H9 (cell line): Measurements from ENCODE around the gene BAIAP2L1. TPM values are rescaled to one million over a fixed set of nuclear protein-coding genes. Genes with fewer than 3 reads are reported as not detected.
A peak's percentile ranks its signal among the peaks of the same experiment; 100 is the strongest.

Experiments
- DNase-seq: peaks from one replicate; pipeline ENCODE4 v3.0.0-alpha.2; 2017
- H2AFZ ChIP-seq: one replicate; pipeline ENCODE4 v1.6.1; 2013; ENCODE audit warnings: mild to moderate bottlenecking, low read length, control low read depth, moderate library complexity
- H2AK5ac ChIP-seq: 2 replicates; pipeline ENCODE4 v1.6.1; 2013; ENCODE audit warnings: low read length, control low read depth, mixed read lengths; ENCODE audit not compliant: insufficient read length
- H2BK120ac ChIP-seq: one replicate; pipeline ENCODE4 v1.6.1; 2013; ENCODE audit warnings: low read depth, mild to moderate bottlenecking, low read length, control low read depth, inconsistent platforms; ENCODE audit not compliant: poor library complexity, severe bottlenecking
- H2BK12ac ChIP-seq: 2 replicates; pipeline ENCODE4 v1.6.1; 2013; ENCODE audit warnings: low read length, control low read depth, mixed read lengths, low read depth; ENCODE audit not compliant: insufficient read length
- H2BK15ac ChIP-seq: 2 replicates; pipeline ENCODE4 v1.6.1; 2013; ENCODE audit warnings: low read depth, low read length, control low read depth
- H2BK20ac ChIP-seq: one replicate; pipeline ENCODE4 v1.6.1; 2013; ENCODE audit warnings: low read depth, mild to moderate bottlenecking, low read length, control low read depth, inconsistent platforms; ENCODE audit not compliant: poor library complexity, severe bottlenecking
- H2BK5ac ChIP-seq: 2 replicates; pipeline ENCODE4 v1.6.1; 2013; ENCODE audit warnings: low read length, control low read depth, mixed read lengths; ENCODE audit not compliant: insufficient read length
- H3K14ac ChIP-seq: 2 replicates; pipeline ENCODE4 v1.6.1; 2013; ENCODE audit warnings: low read length, control low read depth; ENCODE audit not compliant: insufficient read depth
- H3K18ac ChIP-seq: 2 replicates; pipeline ENCODE4 v1.6.1; 2013; ENCODE audit warnings: low read depth, mild to moderate bottlenecking, mixed read lengths, low read length, control low read depth; ENCODE audit not compliant: insufficient read length
- H3K23ac ChIP-seq: 2 replicates; pipeline ENCODE4 v1.6.1; 2013; ENCODE audit warnings: low read length, control low read depth, mixed read lengths, low read depth; ENCODE audit not compliant: insufficient read length
- H3K23me2 ChIP-seq: 2 replicates; pipeline ENCODE4 v1.6.1; 2013; ENCODE audit warnings: low read depth, mild to moderate bottlenecking, mixed read lengths, low read length, control low read depth; ENCODE audit not compliant: insufficient read length, poor library complexity, severe bottlenecking
- H3K27ac ChIP-seq: 2 replicates; pipeline ENCODE4 v1.5.1; 2013; ENCODE audit warnings: low read length, control low read depth, mixed read lengths, low read depth; ENCODE audit not compliant: insufficient read length
- H3K27me3 ChIP-seq: 2 replicates; pipeline ENCODE4 v1.6.1; 2013; ENCODE audit warnings: low read length, control low read depth, inconsistent platforms; ENCODE audit not compliant: insufficient read depth
- H3K4ac ChIP-seq: 2 replicates; pipeline ENCODE4 v1.6.1; 2013; ENCODE audit warnings: low read depth, mild to moderate bottlenecking, control low read depth, inconsistent platforms, low read length, moderate library complexity
- H3K4me1 ChIP-seq: 2 replicates; pipeline ENCODE4 v1.6.1; 2013; ENCODE audit warnings: low read length, control low read depth, inconsistent platforms; ENCODE audit not compliant: insufficient read depth
- H3K4me2 ChIP-seq: 2 replicates; pipeline ENCODE4 v1.6.1; 2013; ENCODE audit warnings: low read length, control low read depth, mixed read lengths; ENCODE audit not compliant: insufficient read length, insufficient read depth
- H3K56ac ChIP-seq: 2 replicates; pipeline ENCODE4 v1.6.1; 2013; ENCODE audit warnings: low read depth, mild to moderate bottlenecking, mixed read lengths, low read length, control low read depth; ENCODE audit not compliant: insufficient read length
- H3K79me1 ChIP-seq: 2 replicates; pipeline ENCODE4 v1.6.1; 2013; ENCODE audit warnings: low read depth, mild to moderate bottlenecking, moderate library complexity, low read length, control low read depth, inconsistent platforms; ENCODE audit not compliant: insufficient read depth, poor library complexity, severe bottlenecking
- H3K79me2 ChIP-seq: 2 replicates; pipeline ENCODE4 v1.6.1; 2013; ENCODE audit warnings: low read length, control low read depth, inconsistent platforms; ENCODE audit not compliant: insufficient read depth
- H3K9ac ChIP-seq: 2 replicates; pipeline ENCODE4 v1.6.1; 2013; ENCODE audit warnings: low read length, control low read depth, mixed read lengths; ENCODE audit not compliant: insufficient read length; ENCODE audit errors: extremely low read depth
- H3K9me3 ChIP-seq: one replicate; pipeline ENCODE4 v1.6.1; 2013; ENCODE audit warnings: low read depth, low read length, inconsistent platforms; ENCODE audit not compliant: control insufficient read depth
- H3T11ph ChIP-seq: one replicate; pipeline ENCODE4 v1.6.1; 2013; ENCODE audit warnings: mild to moderate bottlenecking, low read length, control low read depth, inconsistent platforms
- H4K20me1 ChIP-seq: one replicate; pipeline ENCODE4 v1.6.1; 2013; ENCODE audit not compliant: control insufficient read depth, insufficient read length, insufficient read depth
- H4K5ac ChIP-seq: 2 replicates; pipeline ENCODE4 v1.6.1; 2013; ENCODE audit warnings: low read depth, mild to moderate bottlenecking, mixed read lengths, low read length, control low read depth; ENCODE audit not compliant: insufficient read length
- H4K8ac ChIP-seq: replicated peaks from 2 replicates; pipeline ENCODE4 v1.6.1; 2013; ENCODE audit warnings: low read length, control low read depth, mixed read lengths, low read depth; ENCODE audit not compliant: insufficient read length
- H4K91ac ChIP-seq: 2 replicates; pipeline ENCODE4 v1.6.1; 2013; ENCODE audit warnings: low read depth, mild to moderate bottlenecking, moderate library complexity, mixed read lengths, low read length, control low read depth; ENCODE audit not compliant: insufficient read length
- H3K27ac Mint-ChIP-seq, 3 experiments: 2 replicates in 2 of 3; 3 replicates in 1 of 3; pipeline ENCODE4 v1.8.0; 2020 to 2021; ENCODE audit warnings: mixed read lengths in 3 of 3, mild to moderate bottlenecking in 1 of 3, moderate library complexity in 1 of 3
- H3K27me3 Mint-ChIP-seq: 2 replicates; pipeline ENCODE4 v1.8.0; 2021; ENCODE audit warnings: low read depth, mild to moderate bottlenecking, moderate library complexity, mixed read lengths
- H3K36me3 Mint-ChIP-seq, 3 experiments: 2 replicates in 2 of 3; 3 replicates in 1 of 3; pipeline ENCODE4 v1.8.0; 2020 to 2021; ENCODE audit warnings: low read depth in 3 of 3, mixed read lengths in 3 of 3; ENCODE audit not compliant: insufficient read depth in 1 of 3
- H3K4me1 Mint-ChIP-seq, 2 experiments: 2 replicates each; pipeline ENCODE4 v1.8.0; 2020; ENCODE audit warnings: mixed read lengths in 2 of 2
- H3K4me3 Mint-ChIP-seq, 2 experiments: 2 replicates in 1 of 2; 3 replicates in 1 of 2; pipeline ENCODE4 v1.8.0; 2020 to 2021; ENCODE audit warnings: mild to moderate bottlenecking in 2 of 2, mixed read lengths in 2 of 2, moderate library complexity in 1 of 2
- H3K9me3 Mint-ChIP-seq, 2 experiments: 2 replicates in 1 of 2; 3 replicates in 1 of 2; pipeline ENCODE4 v1.8.0; 2020; ENCODE audit warnings: mild to moderate bottlenecking in 2 of 2, mixed read lengths in 2 of 2, moderate library complexity in 1 of 2
- WGBS: extraction: QIAGEN DNeasy Blood & Tissue Kit; methylation state at CpG from one replicate; pipeline ENCODE4 v1.1.7; 2013; ENCODE audit warnings: missing lambda C conversion rate, low lambda C conversion rate, mixed read lengths; ENCODE audit not compliant: insufficient read length; ENCODE audit errors: extremely low coverage; 5-methylcytosine and 5-hydroxymethylcytosine counted together
- total RNA-seq: library from RNA; stranded (reverse); gene quantifications from 2 replicates; pipeline ENCODE4 v1.2.1, GENCODE V29; 2021
- TF ChIP-seq, protein P1 (sequence below): fragments of 200-600 bp; sonication (generic); conservative IDR thresholded peaks from 3 replicates; pipeline ENCODE4 v1.8.0; 2021; ENCODE audit warnings: antibody characterized with exemption, mild to moderate bottlenecking

The BAIAP2L1 gene
- total RNA-seq, 1 experiment from 2014 or later, result 25.9 TPM

DNA sequence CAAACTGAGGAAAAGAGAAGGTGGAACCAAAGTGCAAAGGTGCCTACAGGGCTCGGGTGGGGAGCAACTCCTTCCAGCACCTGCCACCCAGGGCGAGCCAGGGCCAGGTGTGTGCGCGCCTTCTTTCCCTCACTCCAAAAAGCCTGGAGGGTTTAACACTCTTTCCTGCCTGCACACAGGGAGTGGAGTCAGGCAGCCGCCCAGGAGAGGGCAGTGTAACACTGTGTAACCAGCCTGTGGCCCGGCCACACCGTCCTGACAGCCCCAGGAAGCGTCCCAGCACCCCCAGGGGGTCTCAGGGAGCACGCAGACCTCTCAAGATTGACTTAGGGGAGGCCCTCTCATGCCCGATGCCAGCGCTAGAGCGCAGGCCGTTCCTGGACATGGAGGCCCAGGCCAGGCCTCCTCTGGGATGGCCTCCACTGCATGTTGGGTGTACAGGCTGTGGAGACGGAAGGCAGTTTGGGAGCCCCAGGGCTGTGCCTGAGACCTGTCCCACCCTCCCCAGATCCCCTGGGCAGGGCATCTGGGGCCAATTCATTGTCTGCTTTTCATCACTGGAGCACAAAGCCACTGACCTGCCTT lies 106.0 kb downstream of the BAIAP2L1 start:
- Histone ChIP-seq H4K91ac (no peak overlapping the region), H3K23ac (no peak overlapping the region), H3K4me2 (no peak overlapping the region), H2BK20ac (no peak overlapping the region), H3K14ac (no peak overlapping the region), H3K9ac (no peak overlapping the region), H3K4ac (no peak overlapping the region), H3K23me2 (no peaks in the 10 kb centered on the region), H2BK15ac (no peak overlapping the region), H3K9me3 (no peaks in the 10 kb centered on the region), H3T11ph (no peak overlapping the region), H3K27me3 (no peaks in the 10 kb centered on the region), H3K56ac (no peak overlapping the region), H4K8ac (no peak overlapping the region), H2BK5ac (no peak overlapping the region), H2BK12ac (no peak overlapping the region), H3K27ac (no peak overlapping the region), H3K4me1 (no peaks in the 10 kb centered on the region), H2BK120ac (no peak overlapping the region), H4K5ac (no peak overlapping the region), H2AK5ac (no peak overlapping the region), H3K18ac (no peak overlapping the region), H3K79me2 (no peaks in the 10 kb centered on the region), H4K20me1 (no peaks in the 10 kb centered on the region), H2AFZ (no peak overlapping the region), H3K79me1 (no peaks in the 10 kb centered on the region)
- H3K4me1 Mint-ChIP-seq, result peaks cover 16 to 22% of the 10 kb centered on the region in 2 experiments
- TF ChIP-seq, protein P1, sequence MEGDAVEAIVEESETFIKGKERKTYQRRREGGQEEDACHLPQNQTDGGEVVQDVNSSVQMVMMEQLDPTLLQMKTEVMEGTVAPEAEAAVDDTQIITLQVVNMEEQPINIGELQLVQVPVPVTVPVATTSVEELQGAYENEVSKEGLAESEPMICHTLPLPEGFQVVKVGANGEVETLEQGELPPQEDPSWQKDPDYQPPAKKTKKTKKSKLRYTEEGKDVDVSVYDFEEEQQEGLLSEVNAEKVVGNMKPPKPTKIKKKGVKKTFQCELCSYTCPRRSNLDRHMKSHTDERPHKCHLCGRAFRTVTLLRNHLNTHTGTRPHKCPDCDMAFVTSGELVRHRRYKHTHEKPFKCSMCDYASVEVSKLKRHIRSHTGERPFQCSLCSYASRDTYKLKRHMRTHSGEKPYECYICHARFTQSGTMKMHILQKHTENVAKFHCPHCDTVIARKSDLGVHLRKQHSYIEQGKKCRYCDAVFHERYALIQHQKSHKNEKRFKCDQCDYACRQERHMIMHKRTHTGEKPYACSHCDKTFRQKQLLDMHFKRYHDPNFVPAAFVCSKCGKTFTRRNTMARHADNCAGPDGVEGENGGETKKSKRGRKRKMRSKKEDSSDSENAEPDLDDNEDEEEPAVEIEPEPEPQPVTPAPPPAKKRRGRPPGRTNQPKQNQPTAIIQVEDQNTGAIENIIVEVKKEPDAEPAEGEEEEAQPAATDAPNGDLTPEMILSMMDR, result peak; percentile 93
- no peaks in the 10 kb centered on the region for H3K27me3 Mint-ChIP-seq
- peak overlapping the region in 1 of 2 experiments; percentile 23; a peak in 2 of 5 replicates for H3K4me3 Mint-ChIP-seq
- WGBS, result no CpG with 5 or more reads among the region's 14 CpGs
- DNase-seq, result peak; percentile 89
- no peaks in the 10 kb centered on the region for H3K9me3 Mint-ChIP-seq
- peaks cover 10 to 50% (median 44%) of the 10 kb centered on the region in 3 experiments; a peak in 6 of 7 replicates for H3K36me3 Mint-ChIP-seq
- peak overlapping the region in 2 of 3 experiments; percentile 70 to 81; a peak in 5 of 7 replicates for H3K27ac Mint-ChIP-seq
